Sigmoid colon (tissue), 4 donors: Measurements from ENCODE around the gene C19orf53.

Source experiments
- CTCF ChIP-seq, 4 experiments: fragments of 450-650 bp in 3 of 4; fragments of 200-600 bp in 1 of 4; IDR thresholded peaks; one replicate each; pipeline ENCODE4 v1.5.1; 2016 to 2019; ENCODE audit warnings: antibody characterized with exemption in 4 of 4, mild to moderate bottlenecking in 3 of 4, moderate library complexity in 2 of 4
- POLR2AphosphoS5 ChIP-seq, 4 donors: sonication (generic); formaldehyde crosslinking; IDR thresholded peaks; one replicate each; pipeline ENCODE4 v1.6.1; 2017; ENCODE audit warnings: antibody characterized with exemption in 4 of 4

- TF ChIP-seq POLR2AphosphoS5 (IDR thresholded peaks at IDR 0.05) (no peak), CTCF (IDR thresholded peaks at IDR 0.05) (no peak)
Observed at GRCh38 chr19:13808856-13809255, 34.6 kb downstream of the C19orf53 start.
